ENCODE results near the gene HECTD3. TPM values are rescaled to one million over a fixed set of nuclear protein-coding genes. Genes with fewer than 3 reads are reported as not detected.
"Not testable (repeated sequence)": the region's sequence is repeated elsewhere in the genome, so short reads cannot be mapped to it uniquely, and the experiment has no call there.

The HECTD3 gene
- total RNA-seq, 1 experiment from 2014 or later = 25.5 TPM

DNA sequence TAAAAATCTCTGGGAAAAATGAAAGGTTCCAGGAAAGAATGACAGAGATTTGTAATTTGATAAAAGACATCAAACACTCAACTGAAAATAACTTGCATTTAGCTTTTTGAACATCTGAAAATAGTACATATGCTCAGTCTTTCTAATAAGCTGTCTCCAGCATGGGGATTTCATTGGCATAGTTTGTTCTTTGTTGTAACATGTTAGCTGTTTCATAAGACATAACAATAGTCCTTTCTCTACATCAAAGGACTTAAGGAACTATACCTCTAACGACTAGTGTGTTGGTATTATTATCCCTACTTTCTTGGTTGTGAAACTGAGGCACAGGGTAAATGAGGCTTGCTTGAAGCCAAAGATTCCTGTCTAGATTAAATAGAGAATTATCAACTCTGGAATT, 46.7 kb downstream of the HECTD3 start:
- Histone ChIP-seq H3K36me3 (ENCODE audit: control insufficient read depth in 1 of 2, insufficient read depth in 2 of 2, low read length in 2 of 2) (no peaks in the 10 kb centered on the region), H3K79me2 (ENCODE audit: insufficient read depth, low read length) (peaks cover 13% of the 10 kb centered on the region), H3K4me2 (ENCODE audit: low read length) (no peak overlapping the region), H3K27me3 (ENCODE audit: insufficient read depth, low read length) (no peaks in the 10 kb centered on the region), H2AFZ (ENCODE audit: low read depth, low read length, poor library complexity, severe bottlenecking) (no peak overlapping the region), H3K27ac (ENCODE audit: low read depth, low read length) (no peak overlapping the region), H3K4me3 (replicated peaks in 1 of 2; ENCODE audit: low read depth in 1 of 2, low read length in 2 of 2) (no peak overlapping the region), H3K4me1 (ENCODE audit: control insufficient read depth in 1 of 2, insufficient read depth in 2 of 2, low read length in 2 of 2) (peaks cover 4 to 14% of the 10 kb centered on the region in 2 experiments; a peak in 3 of 4 replicates), H4K20me1 (ENCODE audit: insufficient read depth) (no peaks in the 10 kb centered on the region), H3K9me3 (ENCODE audit: control insufficient read depth in 1 of 2, insufficient read depth in 1 of 2, low read depth in 1 of 2, low read length in 2 of 2) (no peaks in the 10 kb centered on the region), H3K9ac (ENCODE audit: low read length) (no peak overlapping the region), H3K9me2 (ENCODE audit: insufficient read depth) (no peaks in the 10 kb centered on the region)
- intact Hi-C loops (cut with micrococcal nuclease) = no loop called here
- TF ChIP-seq RAD21 (IDR thresholded peaks at IDR 0.05; ENCODE audit: low read depth) (no peak), ELF1 (IDR thresholded peaks at IDR 0.05; ENCODE audit: borderline replicate concordance, low read depth) (no peak), ZFX (IDR thresholded peaks at IDR 0.05) (no peak), SP1 (IDR thresholded peaks at IDR 0.05; ENCODE audit: low read depth) (no peak), POLR2AphosphoS5 (IDR thresholded peaks at IDR 0.05; ENCODE audit: low read depth, low read length) (no peak), EZH2 (IDR thresholded peaks at IDR 0.05) (no peak)
- TF ChIP-seq, protein P1, sequence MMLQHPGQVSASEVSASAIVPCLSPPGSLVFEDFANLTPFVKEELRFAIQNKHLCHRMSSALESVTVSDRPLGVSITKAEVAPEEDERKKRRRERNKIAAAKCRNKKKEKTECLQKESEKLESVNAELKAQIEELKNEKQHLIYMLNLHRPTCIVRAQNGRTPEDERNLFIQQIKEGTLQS (IDR thresholded peaks at IDR 0.05) = no peak
- DNase-seq (ENCODE audit: low read depth, low spot score) (no peak), ATAC-seq (no peak)
- RAD21 ChIA-PET (ENCODE audit: low non-redundant PET in 1 of 2, low total read pairs in 2 of 2, uncharacterized antibody in 2 of 2, unreplicated experiment in 2 of 2) = no interaction called here
- POLR2A ChIA-PET = interaction anchor here (0.6 kb wide), 1 partner anchor 23 kb away, joined by 3 read pairs; no protein-coding TSS in a partner anchor
- BruUV-seq (replicated peaks) = no TSS peak
- CTCF ChIA-PET = no interaction called here

DNA sequence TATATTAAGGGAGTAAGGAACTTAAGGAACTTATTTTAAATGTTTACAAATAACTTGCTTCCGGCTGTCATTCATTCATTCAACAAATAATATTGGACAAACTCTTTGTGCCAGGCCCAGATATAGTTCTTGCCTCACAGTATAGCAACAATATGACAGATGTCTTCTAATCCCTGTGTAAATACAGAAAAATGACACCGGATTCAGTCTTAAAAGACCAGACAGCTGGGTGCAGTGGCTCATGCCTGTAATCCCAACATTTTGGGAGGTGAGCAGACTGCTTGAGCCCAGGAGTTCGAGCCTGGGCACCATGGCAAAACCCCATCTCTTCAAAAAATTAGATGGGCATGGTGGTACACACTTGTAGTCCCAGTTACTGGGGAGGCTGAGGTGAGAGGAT, 48.4 kb downstream of the HECTD3 start:
- ATAC-seq (no peak), DNase-seq (ENCODE audit: low read depth, low spot score) (no peak)
- BruUV-seq (replicated peaks) = no TSS peak
- Histone ChIP-seq H3K9ac (ENCODE audit: low read length) (no peak overlapping the region), H4K20me1 (ENCODE audit: insufficient read depth) (no peaks in the 10 kb centered on the region), H2AFZ (ENCODE audit: low read depth, low read length, poor library complexity, severe bottlenecking) (no peak overlapping the region), H3K79me2 (ENCODE audit: insufficient read depth, low read length) (peaks cover 13% of the 10 kb centered on the region; the same call in 1 of the 2 replicates), H3K36me3 (ENCODE audit: control insufficient read depth in 1 of 2, insufficient read depth in 2 of 2, low read length in 2 of 2) (no peaks in the 10 kb centered on the region), H3K4me2 (ENCODE audit: low read length) (no peak overlapping the region), H3K4me3 (replicated peaks in 1 of 2; ENCODE audit: low read depth in 1 of 2, low read length in 2 of 2) (no peak overlapping the region), H3K9me2 (ENCODE audit: insufficient read depth) (no peaks in the 10 kb centered on the region), H3K4me1 (ENCODE audit: control insufficient read depth in 1 of 2, insufficient read depth in 2 of 2, low read length in 2 of 2) (peaks cover under 1 to 2% of the 10 kb centered on the region in 2 experiments; a peak in 2 of 4 replicates), H3K9me3 (ENCODE audit: control insufficient read depth in 1 of 2, insufficient read depth in 1 of 2, low read depth in 1 of 2, low read length in 2 of 2) (no peaks in the 10 kb centered on the region), H3K27ac (ENCODE audit: low read depth, low read length) (no peak overlapping the region), H3K27me3 (ENCODE audit: insufficient read depth, low read length) (no peaks in the 10 kb centered on the region)
- CTCF ChIA-PET = no interaction called here
- intact Hi-C loops (cut with micrococcal nuclease) = no loop called here
- RAD21 ChIA-PET (ENCODE audit: low non-redundant PET in 1 of 2, low total read pairs in 2 of 2, uncharacterized antibody in 2 of 2, unreplicated experiment in 2 of 2) = no interaction called here
- no peak for TF ChIP-seq ZFX (IDR thresholded peaks at IDR 0.05)
- TF ChIP-seq EZH2 (IDR thresholded peaks at IDR 0.05) = no peak
- TF ChIP-seq, protein P1 (IDR thresholded peaks at IDR 0.05) = no peak
- TF ChIP-seq CTCF (IDR thresholded peaks at IDR 0.05 in 2 of 3, conservative IDR thresholded peaks at IDR 0.05 in 1 of 3; ENCODE audit: borderline replicate concordance in 1 of 3, insufficient read depth in 1 of 3, low read depth in 2 of 3, low read length in 2 of 3) = no peak
- no peak for TF ChIP-seq SP1 (IDR thresholded peaks at IDR 0.05; ENCODE audit: low read depth)
- POLR2A ChIA-PET = no interaction called here

GRCh38 chr1:44962022-44962421, 49.1 kb downstream of the HECTD3 start:
- H4K20me1 ChIP-seq (ENCODE audit: insufficient read depth); H3K27ac ChIP-seq (ENCODE audit: low read depth, low read length); H3K27me3 ChIP-seq (ENCODE audit: insufficient read depth, low read length); RAD21 ChIA-PET (ENCODE audit: low non-redundant PET in 1 of 2, low total read pairs in 2 of 2, uncharacterized antibody in 2 of 2, unreplicated experiment in 2 of 2); BruUV-seq (replicated peaks); intact Hi-C loops (cut with micrococcal nuclease); CTCF ChIA-PET; H3K9me3 ChIP-seq (ENCODE audit: control insufficient read depth in 1 of 2, insufficient read depth in 1 of 2, low read depth in 1 of 2, low read length in 2 of 2); DNase-seq (ENCODE audit: low read depth, low spot score); H3K4me2 ChIP-seq (ENCODE audit: low read length); H2AFZ ChIP-seq (ENCODE audit: low read depth, low read length, poor library complexity, severe bottlenecking); ATAC-seq; H3K9ac ChIP-seq (ENCODE audit: low read length); H3K4me3 ChIP-seq (replicated peaks in 1 of 2; ENCODE audit: low read depth in 1 of 2, low read length in 2 of 2); H3K36me3 ChIP-seq (ENCODE audit: control insufficient read depth in 1 of 2, insufficient read depth in 2 of 2, low read length in 2 of 2); H3K9me2 ChIP-seq (ENCODE audit: insufficient read depth); POLR2A ChIA-PET; H3K4me1 ChIP-seq (ENCODE audit: control insufficient read depth in 1 of 2, insufficient read depth in 2 of 2, low read length in 2 of 2): not testable (repeated sequence)
- H3K79me2 ChIP-seq (ENCODE audit: insufficient read depth, low read length) = peaks cover 13% of the 10 kb centered on the region; the same call in 1 of the 2 replicates

Measured in HCT116 (cell line).